K562 (cell line): ENCODE data around the gene HNRNPF. TPM values are rescaled to one million over a fixed set of nuclear protein-coding genes. Genes with fewer than 3 reads are reported as not detected.
"Not testable (repeated sequence)": the region's sequence is repeated elsewhere in the genome, so short reads cannot be mapped to it uniquely, and the experiment has no call there.

Experiments used
- ATAC-seq: fragments of 200-7000 bp; cut with Tn5 transposase; 3 replicates; pipeline ENCODE4 v1.9.1; 2020; ENCODE audit warnings: moderate library complexity
- BruUV-seq: library from RNA; stranded (reverse); fragments of 400-500 nt; replicated peaks from 2 replicates; lab custom pipeline; 2021; lab: Mats Ljungman, UMichigan
- CTCF ChIA-PET: fragments of 300-600 bp; formaldehyde crosslinking; extraction: SDS; loops from one replicate; lab custom pipeline; 2021; ENCODE audit warnings: low intra/inter-chr PET ratio; lab: Yijun Ruan, JAX
- POLR2A ChIA-PET: fragments of 300-600, 350-650 bp; sonication (Branson Sonifier 250); formaldehyde crosslinking; extraction: SDS; loops from one replicate; lab custom pipeline; 2021; ENCODE audit warnings: antibody characterized with exemption, inconsistent platforms; lab: Yijun Ruan, JAX
- DNase-seq, 4 experiments: peaks; one replicate each; pipeline versions ENCODE4 v3.0.0 to v3.0.0-alpha.2; 2011 to 2018; ENCODE audit warnings: low spot score in 3 of 4, mixed read lengths in 3 of 4; ENCODE audit errors: extremely low read depth in 1 of 4
- FAIRE-seq: peaks from 2 replicates; lab custom pipeline; 2011; peaks lifted over from hg19 to GRCh38; lab: Jason Lieb, UNC
- H2AFZ ChIP-seq: 2 replicates; pipeline ENCODE4 v1.6.0; 2011; ENCODE audit warnings: low read depth, low read length, control low read depth, inconsistent platforms
- H3K27ac ChIP-seq: fragments of 200-600 bp; 3 replicates; pipeline ENCODE4 v1.8.0; 2011; ENCODE audit warnings: low read depth, mild to moderate bottlenecking, control low read depth, inconsistent platforms, low read length, moderate library complexity, mixed read lengths; ENCODE audit errors: extremely low read depth
- H3K27me3 ChIP-seq, 2 experiments: fragments of 300-600 bp in 1 of 2; 2 replicates in 1 of 2; 3 replicates in 1 of 2; pipeline versions ENCODE4 v1.6.0 to v1.8.0; 2011; ENCODE audit warnings: inconsistent platforms in 2 of 2, low read length in 2 of 2, mild to moderate bottlenecking in 1 of 2, mixed read lengths in 1 of 2, moderate library complexity in 1 of 2; ENCODE audit not compliant: control insufficient read depth in 2 of 2, insufficient read depth in 2 of 2
- H3K36me3 ChIP-seq: fragments of 300-600 bp; 3 replicates; pipeline ENCODE4 v1.8.0; 2011; ENCODE audit warnings: mild to moderate bottlenecking, low read length, inconsistent platforms; ENCODE audit not compliant: control insufficient read depth, insufficient read depth
- H3K4me1 ChIP-seq, 2 experiments: fragments of 200-600 bp in 1 of 2; replicated peaks in 1 of 2; 2 replicates in 1 of 2; 3 replicates in 1 of 2; pipeline versions ENCODE4 v1.5.1 to v1.8.0; 2011; ENCODE audit warnings: inconsistent platforms in 2 of 2, low read length in 2 of 2, mild to moderate bottlenecking in 1 of 2, mixed read lengths in 1 of 2, moderate library complexity in 1 of 2; ENCODE audit not compliant: control insufficient read depth in 2 of 2, insufficient read depth in 2 of 2
- H3K4me2 ChIP-seq: 2 replicates; pipeline ENCODE4 v1.6.1; 2011; ENCODE audit warnings: low read length, control low read depth, inconsistent platforms, mixed read lengths; ENCODE audit not compliant: insufficient read depth
- H3K4me3 ChIP-seq: fragments of 200-600 bp; sonication (generic), shearing (Covaris generic); 2 replicates; pipeline ENCODE4 v1.5.1; 2016; ENCODE audit warnings: control low read depth, inconsistent platforms
- H3K79me2 ChIP-seq: fragments of 200-600 bp; 3 replicates; pipeline ENCODE4 v1.8.0; 2011; ENCODE audit warnings: low read length, inconsistent platforms; ENCODE audit not compliant: control insufficient read depth, insufficient read depth
- H3K9ac ChIP-seq, 2 experiments: 2 replicates each; pipeline versions ENCODE4 v1.6.0 to v1.6.1; 2011; ENCODE audit warnings: low read depth in 2 of 2, low read length in 2 of 2, control low read depth in 1 of 2, inconsistent platforms in 1 of 2, mild to moderate bottlenecking in 1 of 2, mixed read lengths in 1 of 2; ENCODE audit not compliant: insufficient read depth in 1 of 2
- H3K9me1 ChIP-seq: one replicate; pipeline ENCODE4 v1.6.0; 2011; ENCODE audit warnings: inconsistent platforms, mild to moderate bottlenecking, low read length, moderate library complexity; ENCODE audit not compliant: control insufficient read depth, insufficient read depth
- H3K9me3 ChIP-seq: replicated peaks from 2 replicates; pipeline ENCODE4 v1.5.1; 2011; ENCODE audit warnings: low read depth, low read length, inconsistent platforms; ENCODE audit not compliant: control insufficient read depth, insufficient read depth
- H4K20me1 ChIP-seq: replicated peaks from 2 replicates; pipeline ENCODE4 v1.6.1; 2011; ENCODE audit warnings: low read length, inconsistent platforms, mixed read lengths; ENCODE audit not compliant: control insufficient read depth, insufficient read depth
- ADNP ChIP-seq: fragments of 200-800 bp; sonication (Bioruptor generic); IDR thresholded peaks from 2 replicates; pipeline ENCODE4 v1.6.1; 2016; ENCODE audit warnings: missing genetic modification characterization, missing compliant biosample characterization
- ARID1B ChIP-seq: fragments of 450-650 bp; IDR thresholded peaks from 2 replicates; pipeline ENCODE4 v1.6.1; 2016; ENCODE audit warnings: antibody characterized with exemption, mild to moderate bottlenecking, inconsistent platforms
- BCOR ChIP-seq: fragments of 450-650 bp; IDR thresholded peaks from 2 replicates; pipeline ENCODE4 v1.6.1; 2016
- C11orf30 ChIP-seq: fragments of 450-650 bp; IDR thresholded peaks from 2 replicates; pipeline ENCODE4 v1.6.1; 2016; ENCODE audit warnings: low read depth, mild to moderate bottlenecking
- CBFA2T3 ChIP-seq: fragments of 450-650 bp; IDR thresholded peaks from 2 replicates; pipeline ENCODE4 v1.6.1; 2017
- CEBPB ChIP-seq: fragments of 450-650 bp; IDR thresholded peaks from 2 replicates; pipeline ENCODE4 v1.6.1; 2016; ENCODE audit warnings: missing genetic modification characterization, missing compliant biosample characterization
- CEBPG ChIP-seq, 3 experiments: fragments of 200-800 bp in 1 of 3; sonication (Bioruptor generic) in 1 of 3; sonication (generic) in 1 of 3; formaldehyde crosslinking in 1 of 3; IDR thresholded peaks in 2 of 3; conservative IDR thresholded peaks in 1 of 3; 2 replicates each; pipeline versions ENCODE4 v1.6.1 to v1.8.0; 2016 to 2022; ENCODE audit warnings: missing compliant biosample characterization in 2 of 3, missing genetic modification characterization in 2 of 3, mild to moderate bottlenecking in 1 of 3, missing genetic modification reagents in 1 of 3
- DPF2 ChIP-seq: fragments of 450-650 bp; IDR thresholded peaks from 2 replicates; pipeline ENCODE4 v1.6.1; 2016
- JUN ChIP-seq, 2 experiments: sonication (generic) in 1 of 2; formaldehyde crosslinking in 1 of 2; IDR thresholded peaks; 2 replicates each; pipeline versions ENCODE4 v1.6.1 to v1.8.0; 2012 to 2022; ENCODE audit warnings: borderline replicate concordance in 2 of 2, mild to moderate bottlenecking in 2 of 2, improper control_type of control experiment in 1 of 2, low read depth in 1 of 2, low read length in 1 of 2, missing genetic modification reagents in 1 of 2
- KDM1A ChIP-seq, 2 experiments: fragments of 450-650 bp; IDR thresholded peaks; 2 replicates each; pipeline ENCODE4 v1.6.1; 2016; ENCODE audit warnings: mild to moderate bottlenecking in 2 of 2
- NFE2L1 ChIP-seq: fragments of 450-650 bp; IDR thresholded peaks from 2 replicates; pipeline ENCODE4 v1.6.1; 2016; ENCODE audit warnings: missing genetic modification characterization, low read depth, mild to moderate bottlenecking, missing compliant biosample characterization, moderate library complexity, borderline replicate concordance
- SMARCA5 ChIP-seq: fragments of 450-650 bp; IDR thresholded peaks from 2 replicates; pipeline ENCODE4 v1.6.1; 2016
- TRIM24 ChIP-seq, 2 experiments: fragments of 450-650 bp; IDR thresholded peaks; 2 replicates each; pipeline ENCODE4 v1.6.1; 2016
- ZNF384 ChIP-seq: IDR thresholded peaks from 2 replicates; pipeline ENCODE4 v1.6.1; 2012; ENCODE audit warnings: low read depth, low read length, improper control_type of control experiment
- ZNF445 ChIP-seq: fragments of 250-450 bp; sonication (Bioruptor Pico); IDR thresholded peaks from 2 replicates; pipeline ENCODE4 v1.4.0; 2020; ENCODE audit warnings: low read depth, mild to moderate bottlenecking, moderate library complexity
- WGBS: fragments of 100-300 bp; shearing (Covaris generic); methylation state at CpG from one replicate; pipeline ENCODE4 v1.1.6; 2016; ENCODE audit warnings: low coverage, mixed read lengths; ENCODE audit not compliant: insufficient coverage; ENCODE audit errors: missing lambda C conversion rate; 5-methylcytosine and 5-hydroxymethylcytosine counted together
- in situ Hi-C: fragments of 300-500 bp; cut with MboI; formaldehyde crosslinking; loops from 4 replicates; pipeline ENCODE4 v1.15.0; 2018; ENCODE audit warnings: inconsistent platforms, mixed read lengths
- intact Hi-C: fragments of 100-400 bp; cut with micrococcal nuclease; formaldehyde crosslinking; loops from 2 replicates; pipeline ENCODE4 v1.14.2; 2022
- polyA plus RNA-seq, 8 experiments: library from polyadenylated mRNA; depleted of rRNA in 4 of 8; stranded (reverse) in 5 of 8; unstranded in 3 of 8; fragments of >200 nt; fragmentation: Nextera tagmentation in 2 of 8; fragmentation: Illumina TruSeq in 1 of 8; extraction: Ambion mirVana in 2 of 8; extraction: Trizol in 1 of 8; gene quantifications; 2 replicates each; pipeline versions ENCODE4 v1.2.1 to v1.2.3, GENCODE V29; 2011 to 2014; ENCODE audit warnings: inconsistent platforms in 1 of 8, missing spikeins in 1 of 8
- total RNA-seq, 7 experiments: library from RNA; depleted of rRNA in 6 of 7; stranded (reverse); fragments of >200 nt in 6 of 7; fragmentation: Illumina TruSeq in 2 of 7; extraction: Trizol in 2 of 7; gene quantifications; 2 replicates each; pipeline versions ENCODE4 v1.2.1 to v1.2.3, GENCODE V29; 2011 to 2021; ENCODE audit warnings: low replicate concordance in 1 of 7
- TF ChIP-seq, protein P1 (sequence below), 2 experiments: fragments of 450-650 bp in 1 of 2; sonication (generic) in 1 of 2; formaldehyde crosslinking in 1 of 2; IDR thresholded peaks in 1 of 2; conservative IDR thresholded peaks in 1 of 2; 2 replicates each; pipeline versions ENCODE4 v1.6.1 to v1.8.1; 2016 to 2023; ENCODE audit warnings: mild to moderate bottlenecking in 2 of 2, moderate library complexity in 2 of 2, inconsistent platforms in 1 of 2, missing genetic modification reagents in 1 of 2

HNRNPF gene
- total and polyA plus RNA-seq, 9 of the 15 experiments (the other 6 are each of a cell fraction or from before 2014, with no cell fraction given): 192 to 489 (median 416) TPM

DNA sequence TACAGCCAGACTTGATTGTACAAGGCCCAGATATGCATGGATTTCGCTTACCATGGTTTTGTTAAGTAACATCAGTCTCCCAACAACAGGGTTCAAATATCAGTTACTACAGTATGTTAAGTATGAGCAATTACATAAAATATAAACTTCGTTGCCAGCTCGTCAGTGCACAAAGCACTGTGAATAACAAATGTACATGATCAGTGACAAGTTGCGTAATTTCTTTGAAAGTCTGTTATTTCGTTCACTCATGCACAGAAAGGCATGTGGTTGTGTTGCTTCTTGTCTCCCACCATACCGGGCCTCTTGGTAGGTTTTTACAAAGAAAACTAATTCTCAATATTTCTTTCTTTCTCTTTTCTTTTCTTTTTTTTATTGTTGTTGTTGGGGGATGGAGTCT lies 15.4 kb upstream of the HNRNPF start:
- no peak for ATAC-seq
- no peak for FAIRE-seq
- Histone ChIP-seq H3K27me3 (no peaks in the 10 kb centered on the region), H3K27ac (no peak overlapping the region), H3K9me3 (no peaks in the 10 kb centered on the region), H4K20me1 (no peaks in the 10 kb centered on the region), H3K4me2 (no peak overlapping the region), H2AFZ (no peak overlapping the region), H3K4me1 (peaks cover 18 to 38% of the 10 kb centered on the region in 2 experiments; a peak in 4 of 5 replicates), H3K4me3 (no peak overlapping the region), H3K9ac (no peak overlapping the region), H3K36me3 (no peaks in the 10 kb centered on the region), H3K79me2 (no peaks in the 10 kb centered on the region), H3K9me1 (no peaks in the 10 kb centered on the region)
- intact Hi-C loops (no loop called here), in situ Hi-C loops (no loop called here)
- 90% methylated on average over 6 of the region's 6 CpGs for WGBS
- CTCF ChIA-PET: no interaction called here
- POLR2A ChIA-PET: interaction anchor here (1.2 kb wide), 1 partner anchor 17 kb away, joined by 3 read pairs; no protein-coding TSS in a partner anchor
- no TSS peak for BruUV-seq
- TF ChIP-seq ZNF445 (no peak), CEBPB (tag) (peak; percentile 91), CEBPG (CRISPR knock-in tag; IDR thresholded peaks at IDR 0.05) (no peak), CEBPG (tag; conservative IDR thresholded peaks at IDR 0.05 in 1 of 2, IDR thresholded peaks at IDR 0.05 in 1 of 2) (peak; percentile 66 to 89)
- DNase-seq: no peak

DNA sequence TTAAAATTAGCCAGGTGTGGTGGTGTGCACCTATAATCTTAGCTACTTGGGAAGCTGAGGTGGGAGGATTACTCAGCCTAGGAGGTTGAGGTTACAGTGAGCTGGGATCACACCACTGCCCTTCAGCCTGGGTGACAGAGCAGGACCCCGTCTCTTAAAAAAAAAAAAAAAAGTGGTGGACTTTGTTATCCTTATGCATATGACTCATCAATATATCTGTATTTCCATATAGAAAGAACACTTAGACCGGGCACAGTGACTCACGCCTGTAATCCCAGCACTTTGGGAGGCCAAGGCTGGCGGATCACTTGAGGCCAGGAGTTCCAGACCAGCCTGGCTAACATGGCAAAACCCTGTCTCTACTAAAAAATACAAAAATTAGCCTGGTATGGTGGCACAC lies 13.0 kb upstream of the HNRNPF start:
- H3K9me1 ChIP-seq; H3K27me3 ChIP-seq; in situ Hi-C loops; H3K36me3 ChIP-seq; H4K20me1 ChIP-seq; H3K4me2 ChIP-seq; intact Hi-C loops; H2AFZ ChIP-seq; H3K79me2 ChIP-seq; H3K9ac ChIP-seq; H3K4me3 ChIP-seq; FAIRE-seq; ATAC-seq; BruUV-seq; H3K9me3 ChIP-seq; CTCF ChIA-PET; DNase-seq; TF ChIP-seq JUN (CRISPR knock-in tag; IDR thresholded peaks at IDR 0.05; ENCODE audit: borderline replicate concordance): not testable (repeated sequence)
- Histone ChIP-seq H3K27ac (peak overlapping the region; percentile 26; the same call in 2 of the 3 replicates), H3K4me1 (peaks cover 36 to 53% of the 10 kb centered on the region in 2 experiments)
- POLR2A ChIA-PET: interaction anchor here (1.4 kb wide), 1 partner anchor 15 kb away, joined by 7 read pairs; the partner anchor contains the start of gene ZNF487
- WGBS: 44% methylated on average over 4 of the region's 4 CpGs
- TF ChIP-seq DPF2 (peak; percentile 73), JUN (IDR thresholded peaks at IDR 0.05; ENCODE audit: borderline replicate concordance, low read depth, low read length) (0 out of 2 replicates have a peak, but pooled peaks have one; percentile 7), CBFA2T3 (peak; percentile 35), C11orf30 (peak; percentile 60; the same call in 1 of the 2 replicates), TRIM24 (IDR thresholded peaks at IDR 0.05) (peak; percentile 20 to 43; a peak in 1 of 4 replicates), SMARCA5 (0 out of 2 replicates have a peak, but pooled peaks have one; percentile 46), ARID1B (peak; percentile 71), ZNF384 (peak; percentile 66; the same call in 1 of the 2 replicates), NFE2L1 (peak; percentile 44), KDM1A (IDR thresholded peaks at IDR 0.05) (peak; percentile 31 to 69; a peak in 2 of 4 replicates), BCOR (peak; percentile 66; the same call in 1 of the 2 replicates), ADNP (tag) (peak; percentile 84)
- TF ChIP-seq, protein P1, sequence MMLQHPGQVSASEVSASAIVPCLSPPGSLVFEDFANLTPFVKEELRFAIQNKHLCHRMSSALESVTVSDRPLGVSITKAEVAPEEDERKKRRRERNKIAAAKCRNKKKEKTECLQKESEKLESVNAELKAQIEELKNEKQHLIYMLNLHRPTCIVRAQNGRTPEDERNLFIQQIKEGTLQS (IDR thresholded peaks at IDR 0.05): peak; percentile 86
- TF ChIP-seq, protein P1 (CRISPR knock-in tag; conservative IDR thresholded peaks at IDR 0.05): not testable (repeated sequence)
